AG09319 (cell line): ENCODE measurements around the gene SLC38A6.

Experiments
- DNase-seq: peaks from one replicate; pipeline ENCODE4 v3.0.0-alpha.2; 2010; ENCODE audit warnings: low read depth; ENCODE audit errors: extremely low read depth
- CTCF ChIP-seq: IDR thresholded peaks from 2 replicates; pipeline ENCODE4 v1.5.1; 2011; ENCODE audit warnings: low read depth, mild to moderate bottlenecking, inconsistent platforms, low read length, moderate library complexity

Gene SLC38A6

DNA sequence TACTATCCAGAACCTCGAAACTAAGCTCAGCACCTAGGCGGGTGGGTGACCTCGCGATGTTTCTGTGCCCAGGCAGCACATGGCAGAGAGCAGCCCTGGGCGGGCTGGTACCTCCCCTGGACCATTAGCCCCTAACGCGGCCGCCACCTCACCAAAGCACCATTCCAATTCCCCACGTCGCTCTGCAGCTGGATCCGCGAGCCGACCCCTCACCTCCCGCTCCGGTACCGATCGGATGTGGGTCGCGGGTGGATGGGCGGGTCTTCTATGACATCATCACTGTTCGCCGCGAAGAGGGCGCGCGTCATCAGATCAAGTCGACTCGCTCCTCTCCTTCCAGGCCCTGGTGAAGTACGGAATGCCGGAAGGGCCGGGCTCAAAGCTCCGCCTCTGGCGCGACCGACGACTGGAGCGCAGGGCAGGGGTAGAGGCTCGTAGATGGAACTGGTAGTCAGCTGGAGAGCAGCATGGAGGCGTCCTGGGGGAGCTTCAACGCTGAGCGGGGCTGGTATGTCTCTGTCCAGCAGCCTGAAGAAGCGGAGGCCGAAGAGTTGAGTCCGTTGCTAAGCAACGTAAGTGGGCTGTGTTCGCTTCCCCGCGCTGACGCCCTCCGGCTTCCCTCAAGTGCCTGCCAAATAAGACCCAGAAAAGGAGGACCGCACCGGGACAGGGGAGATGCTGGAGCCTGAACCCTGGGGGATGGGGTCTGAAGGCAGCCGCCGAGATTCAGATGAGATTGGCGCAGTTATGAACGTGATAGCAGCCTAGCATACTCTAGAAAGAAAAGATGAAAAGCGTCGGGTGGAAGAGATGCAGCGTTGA is at the start of gene SLC38A6, which contains the start of gene TRMT5:
Gene SLC38A6 (plus strand): TSS at position 435 of the 822 bp plus-strand sequence. CDS start 33 bp downstream, at position 468.
Gene TRMT5 (minus strand): TSS at position 269 of the 822 bp plus-strand sequence. CDS start 106 bp downstream, at position 163.
- no peak for TF ChIP-seq CTCF
- DNase-seq = peak; percentile 93

GRCh38 chr14:60933920-60934655 is 47.0 kb upstream of the SLC38A6 start:
- no peak for DNase-seq
- no peak for TF ChIP-seq CTCF

GRCh38 chr14:60935319-60935718 is 45.7 kb upstream of the SLC38A6 start:
- no peak for TF ChIP-seq CTCF
- DNase-seq = no peak

- no peak for TF ChIP-seq CTCF
Measured at GRCh38 chr14:60943637-60944032, 37.4 kb upstream of the SLC38A6 start.

DNA sequence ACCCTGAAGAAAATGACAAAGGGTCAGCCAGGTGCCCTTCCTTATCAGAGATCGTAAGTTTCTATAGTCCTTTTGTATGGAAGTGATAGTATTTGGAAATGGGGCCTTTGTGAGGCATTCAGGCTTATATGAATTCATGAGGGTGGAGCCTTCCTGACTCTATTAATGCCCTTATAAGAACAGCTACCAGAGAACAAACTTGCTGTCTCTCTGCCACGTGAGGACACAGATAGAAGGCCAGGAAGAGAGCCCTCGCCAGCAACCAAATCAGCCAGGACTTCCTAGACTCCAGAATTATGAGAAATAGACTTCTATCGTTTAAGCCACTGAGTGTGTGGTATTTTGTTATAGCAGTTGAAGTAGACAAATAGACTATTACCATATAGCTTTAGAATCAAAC is 36.8 kb upstream of the SLC38A6 start:
- TF ChIP-seq CTCF = no peak
- no peak for DNase-seq

More at GRCh38 chr14:60943637-60944032, 37.4 kb upstream of the SLC38A6 start:
- no peak for DNase-seq

- no peak for TF ChIP-seq CTCF
- no peak for DNase-seq
Measured at GRCh38 chr14:60945984-60946383, 35.1 kb upstream of the SLC38A6 start.

- DNase-seq = no peak
- TF ChIP-seq CTCF = no peak
Measured at GRCh38 chr14:60946773-60947172, 34.3 kb upstream of the SLC38A6 start.
